NOMO-1 treated with dmso at 0.1 percent for 144 hours (cell line): ENCODE results near the gene ELF1.

ENCODE experiments used
- DNase-seq: peaks from one replicate; lab custom pipeline; 2025; ENCODE audit not compliant: unreplicated experiment; lab: John Stamatoyannopoulos, UW

Gene ELF1

GRCh38 chr13:41019011-41019487 is at the start of gene ELF1:
Gene ELF1, minus strand, starts transcription at chr13:41019316. Its CDS starts 37,262 bp downstream, at chr13:40982054.
- DNase-seq: peak; percentile 84

- DNase-seq: no peak
Observed at GRCh38 chr13:41065078-41065477, 46.0 kb upstream of the ELF1 start.

GRCh38 chr13:41064493-41064892 is 45.4 kb upstream of the ELF1 start:
- no peak for DNase-seq

GRCh38 chr13:41061914-41062837 is 43.1 kb upstream of the ELF1 start:
- DNase-seq: peak; percentile 78

- DNase-seq: peak; percentile 93
Observed at GRCh38 chr13:41061075-41061913, 42.2 kb upstream of the ELF1 start, which contains the start of gene WBP4. Gene WBP4, plus strand, starts transcription at chr13:41061509. Its CDS starts 165 bp downstream, at chr13:41061674.

GRCh38 chr13:41060724-41061074 is 41.6 kb upstream of the ELF1 start:
- peak; percentile 57 for DNase-seq

- DNase-seq: peak; percentile 86
Observed at GRCh38 chr13:41060082-41060723, 41.1 kb upstream of the ELF1 start.

- no peak for DNase-seq
Observed at GRCh38 chr13:41059456-41060081, 40.5 kb upstream of the ELF1 start.

- DNase-seq: no peak
Observed at GRCh38 chr13:41058295-41059070, 39.4 kb upstream of the ELF1 start.

- DNase-seq: no peak
Observed at GRCh38 chr13:41056826-41057711, 38.0 kb upstream of the ELF1 start.

- no peak for DNase-seq
Observed at GRCh38 chr13:41056194-41056593, 37.1 kb upstream of the ELF1 start.

GRCh38 chr13:41054919-41055619 is 36.0 kb upstream of the ELF1 start:
- no peak for DNase-seq

GRCh38 chr13:41054212-41054877 is 35.2 kb upstream of the ELF1 start:
- peak; percentile 55 for DNase-seq

GRCh38 chr13:41053384-41053826 is 34.3 kb upstream of the ELF1 start:
- DNase-seq: peak; percentile 49

- no peak for DNase-seq
Observed at GRCh38 chr13:41052441-41052840, 33.3 kb upstream of the ELF1 start.

- DNase-seq: peak; percentile 52
Observed at GRCh38 chr13:41049480-41050440, 30.6 kb upstream of the ELF1 start.

GRCh38 chr13:41048640-41049039 is 29.5 kb upstream of the ELF1 start:
- no peak for DNase-seq
